T-helper 2 cell treated with Interferon-gamma antibody and Interleukin-4, amounts not matched to agents 5 μg/mL and 100 μg/mL, for 36 hours (primary cell): ENCODE data around the gene RDX.

Source experiments
- DNase-seq: peaks from one replicate; pipeline ENCODE4 v3.0.0; 2021; ENCODE audit warnings: low spot score
- H3K27ac Mint-ChIP-seq: one replicate; pipeline ENCODE4 v1.8.0; 2021; ENCODE audit warnings: mild to moderate bottlenecking, mixed read lengths
- H3K27me3 Mint-ChIP-seq: one replicate; pipeline ENCODE4 v1.8.0; 2021; ENCODE audit warnings: low read depth, mixed read lengths
- H3K36me3 Mint-ChIP-seq: one replicate; pipeline ENCODE4 v1.8.0; 2021; ENCODE audit warnings: low read depth, mixed read lengths
- H3K4me1 Mint-ChIP-seq: one replicate; pipeline ENCODE4 v1.8.0; 2021; ENCODE audit warnings: low read depth, mixed read lengths
- H3K4me3 Mint-ChIP-seq: one replicate; pipeline ENCODE4 v1.8.0; 2022; ENCODE audit warnings: mild to moderate bottlenecking, moderate library complexity, mixed read lengths
- H3K9me3 Mint-ChIP-seq: one replicate; pipeline ENCODE4 v1.8.0; 2021; ENCODE audit warnings: mixed read lengths

The RDX gene

DNA sequence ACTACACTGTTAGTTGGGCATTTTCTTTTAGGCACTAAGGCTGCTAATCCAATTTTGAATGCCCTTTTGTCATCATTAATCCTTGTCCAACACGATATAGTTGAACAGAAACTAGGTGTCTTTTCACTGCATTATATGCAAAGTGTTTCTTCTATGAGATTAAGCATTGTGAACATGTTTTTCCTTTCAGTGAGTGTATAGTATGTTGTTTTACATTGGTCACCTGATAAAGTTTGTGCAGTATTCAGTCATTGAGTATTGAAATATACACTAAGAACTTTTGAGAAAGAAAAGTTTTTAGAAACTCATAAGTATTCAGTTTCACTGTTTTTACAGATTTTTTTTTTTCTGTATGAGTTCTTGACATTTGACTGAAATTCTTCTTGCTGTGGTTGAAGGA lies 144.2 kb downstream of the RDX start:
- peaks cover 6% of the 10 kb centered on the region for H3K4me1 Mint-ChIP-seq

DNA sequence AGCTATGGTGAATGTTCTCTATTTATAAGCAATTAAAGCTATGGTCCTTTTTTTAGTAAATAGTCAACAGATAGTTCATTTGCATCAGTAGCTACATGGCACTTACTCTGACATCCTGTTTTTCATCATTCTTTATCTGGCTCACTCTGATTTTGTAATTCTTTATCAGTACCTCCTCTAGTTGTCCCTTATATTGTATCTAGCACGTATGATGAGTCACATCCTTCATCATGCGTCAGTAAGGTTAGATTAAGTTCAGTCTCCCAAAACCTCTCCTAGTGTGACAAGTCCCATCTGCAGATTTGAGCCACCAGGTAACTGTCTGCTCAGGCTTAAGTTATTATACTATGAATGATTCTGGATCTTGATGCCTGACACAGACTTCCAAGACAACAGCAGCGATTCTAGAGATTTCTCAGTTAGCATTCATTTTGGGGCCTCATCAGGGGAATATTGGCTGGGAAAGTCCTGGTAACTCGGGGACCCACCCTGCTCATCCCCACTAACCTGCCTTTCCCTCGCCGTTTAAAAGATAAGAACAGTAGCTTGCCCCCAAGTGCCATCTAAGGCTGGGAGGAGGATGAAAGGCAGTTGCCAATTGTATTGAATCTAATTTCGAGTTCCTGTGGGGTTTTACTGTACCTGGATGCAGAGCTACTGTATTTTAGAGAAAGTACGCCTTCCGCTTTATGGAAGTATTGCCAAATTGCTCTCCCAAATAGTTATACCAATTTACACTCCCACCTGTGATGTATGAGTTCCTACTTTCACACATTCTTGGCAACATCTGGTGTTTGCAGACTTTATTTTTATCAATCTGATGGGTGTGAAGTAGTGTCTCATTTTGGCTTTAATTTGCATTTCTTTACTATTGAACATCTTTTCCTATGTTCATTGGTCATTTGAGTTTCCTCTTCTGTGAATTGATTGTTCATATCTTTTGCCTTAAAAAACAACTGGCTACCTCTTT lies 147.4 kb downstream of the RDX start:
- Mint-ChIP-seq H3K9me3 (no peaks in the 10 kb centered on the region), H3K27ac (no peak overlapping the region), H3K4me3 (no peak overlapping the region), H3K36me3 (no peaks in the 10 kb centered on the region), H3K4me1 (peaks cover 6% of the 10 kb centered on the region), H3K27me3 (peaks cover 4% of the 10 kb centered on the region)
- no peak for DNase-seq

More for the DNA sequence above, 144.2 kb downstream of the RDX start:
- Mint-ChIP-seq H3K9me3 (no peaks in the 10 kb centered on the region), H3K27ac (no peak overlapping the region), H3K4me3 (no peak overlapping the region), H3K36me3 (no peaks in the 10 kb centered on the region), H3K27me3 (peaks cover 4% of the 10 kb centered on the region)
- no peak for DNase-seq

DNA sequence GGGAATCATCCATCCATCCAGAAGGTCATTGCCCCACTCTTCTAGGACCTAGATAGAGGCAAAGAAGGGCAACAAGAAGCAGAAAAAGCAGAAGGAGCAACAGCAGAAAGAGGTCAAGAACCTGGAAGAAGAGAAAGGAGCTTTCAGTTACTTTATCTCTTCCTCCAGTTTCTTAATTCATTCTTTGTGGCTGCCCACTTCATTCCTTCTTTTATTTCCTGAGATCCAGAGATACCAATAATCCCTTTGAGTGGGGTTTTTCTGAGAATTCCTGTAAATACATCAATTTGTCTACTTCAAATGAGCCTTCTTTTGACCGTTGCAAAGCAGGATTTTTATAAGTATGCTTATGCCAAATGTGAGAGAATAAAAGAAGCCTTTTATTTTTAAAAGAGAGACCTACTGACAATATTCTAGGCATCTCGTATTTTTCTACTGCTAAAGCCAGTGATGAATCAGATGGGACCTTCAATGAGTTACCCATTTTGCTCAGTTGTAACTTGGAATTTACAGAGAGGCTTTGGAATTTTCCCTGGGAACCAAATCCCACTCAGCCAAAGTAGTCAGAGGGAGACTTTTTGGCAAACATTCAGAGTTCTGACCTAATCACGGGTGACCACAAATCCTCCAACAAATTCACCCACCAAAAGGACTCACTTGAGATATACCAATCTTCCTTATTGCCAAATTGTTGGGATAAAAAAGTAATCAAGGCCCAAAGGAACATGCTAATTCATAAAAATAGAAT lies 148.3 kb downstream of the RDX start:
- peaks cover 6% of the 10 kb centered on the region for H3K4me1 Mint-ChIP-seq
- peaks cover 2% of the 10 kb centered on the region for H3K27me3 Mint-ChIP-seq
- DNase-seq: no peak

DNA sequence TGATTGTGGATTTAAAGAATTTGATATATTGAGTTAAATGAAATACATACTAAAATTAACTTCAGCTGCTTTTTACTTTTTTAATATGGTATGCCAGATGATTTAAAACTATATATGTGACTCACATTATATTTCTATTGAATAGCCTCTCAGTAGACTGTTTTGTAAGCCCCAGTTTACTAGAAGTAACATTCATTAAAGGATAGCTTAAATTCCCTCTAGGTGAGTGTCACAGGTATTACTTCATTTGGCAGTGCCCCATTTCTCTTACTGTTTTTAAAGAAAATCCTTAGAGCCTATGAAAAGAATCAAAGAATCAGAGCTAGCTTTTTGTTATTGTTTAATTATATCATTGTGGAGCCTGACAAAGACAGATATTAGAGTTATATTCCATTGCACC lies 154.6 kb downstream of the RDX start:
- Mint-ChIP-seq H3K9me3 (no peaks in the 10 kb centered on the region), H3K27me3 (peaks cover 11% of the 10 kb centered on the region), H3K4me1 (no peaks in the 10 kb centered on the region), H3K27ac (no peak overlapping the region), H3K36me3 (peaks cover 1% of the 10 kb centered on the region), H3K4me3 (no peak overlapping the region)
- DNase-seq: no peak

More for the DNA sequence above, 148.3 kb downstream of the RDX start:
- no peak overlapping the region for H3K4me3 Mint-ChIP-seq
- H3K27ac Mint-ChIP-seq: no peak overlapping the region
- no peaks in the 10 kb centered on the region for H3K9me3 Mint-ChIP-seq
- H3K36me3 Mint-ChIP-seq: no peaks in the 10 kb centered on the region

DNA sequence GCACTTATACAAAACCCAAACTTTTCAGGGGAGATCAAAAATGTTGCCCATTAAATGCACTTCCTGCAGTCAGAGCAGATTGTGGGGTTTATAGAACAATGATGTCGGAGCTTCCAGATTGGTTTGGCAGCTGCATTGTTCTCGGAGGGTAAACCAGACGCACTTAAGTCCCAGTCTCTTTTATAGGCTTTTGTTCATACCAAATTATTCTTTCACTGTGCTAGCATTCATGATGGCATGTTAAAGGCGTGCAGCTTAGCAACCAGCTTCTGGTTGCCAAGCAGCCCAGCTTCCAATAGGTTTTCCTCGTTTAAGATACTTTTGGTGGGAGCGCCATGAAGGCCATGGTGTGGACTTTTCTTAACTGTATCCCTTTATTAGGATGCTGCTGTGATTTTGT lies 162.3 kb downstream of the RDX start:
- peaks cover 15% of the 10 kb centered on the region for H3K27me3 Mint-ChIP-seq
- DNase-seq: no peak
- H3K36me3 Mint-ChIP-seq: no peaks in the 10 kb centered on the region
- H3K4me1 Mint-ChIP-seq: no peaks in the 10 kb centered on the region
- no peak overlapping the region for H3K27ac Mint-ChIP-seq
- no peak overlapping the region for H3K4me3 Mint-ChIP-seq
- H3K9me3 Mint-ChIP-seq: no peaks in the 10 kb centered on the region

DNA sequence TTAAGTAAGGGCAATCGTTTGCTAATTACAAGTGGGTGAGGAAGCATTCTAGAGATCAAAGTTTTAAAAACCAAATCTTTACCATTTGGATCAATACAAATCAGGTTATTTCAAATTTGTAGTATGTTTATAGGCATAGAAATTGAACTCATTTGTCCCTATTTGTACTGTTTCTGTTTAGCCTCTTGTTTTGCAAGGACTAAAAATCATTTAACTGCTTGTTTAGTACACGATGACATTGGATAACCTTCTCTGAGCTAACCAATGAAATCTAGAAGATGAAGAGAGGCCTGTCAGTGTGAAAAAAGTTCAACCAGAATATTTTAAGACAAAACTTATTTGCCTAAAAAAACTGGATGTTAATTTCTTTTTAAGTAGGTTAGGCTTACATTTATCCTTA lies 163.3 kb downstream of the RDX start:
- Mint-ChIP-seq H3K27me3 (peaks cover 15% of the 10 kb centered on the region), H3K27ac (no peak overlapping the region), H3K9me3 (no peaks in the 10 kb centered on the region), H3K36me3 (no peaks in the 10 kb centered on the region), H3K4me3 (no peak overlapping the region), H3K4me1 (no peaks in the 10 kb centered on the region)
- no peak for DNase-seq

DNA sequence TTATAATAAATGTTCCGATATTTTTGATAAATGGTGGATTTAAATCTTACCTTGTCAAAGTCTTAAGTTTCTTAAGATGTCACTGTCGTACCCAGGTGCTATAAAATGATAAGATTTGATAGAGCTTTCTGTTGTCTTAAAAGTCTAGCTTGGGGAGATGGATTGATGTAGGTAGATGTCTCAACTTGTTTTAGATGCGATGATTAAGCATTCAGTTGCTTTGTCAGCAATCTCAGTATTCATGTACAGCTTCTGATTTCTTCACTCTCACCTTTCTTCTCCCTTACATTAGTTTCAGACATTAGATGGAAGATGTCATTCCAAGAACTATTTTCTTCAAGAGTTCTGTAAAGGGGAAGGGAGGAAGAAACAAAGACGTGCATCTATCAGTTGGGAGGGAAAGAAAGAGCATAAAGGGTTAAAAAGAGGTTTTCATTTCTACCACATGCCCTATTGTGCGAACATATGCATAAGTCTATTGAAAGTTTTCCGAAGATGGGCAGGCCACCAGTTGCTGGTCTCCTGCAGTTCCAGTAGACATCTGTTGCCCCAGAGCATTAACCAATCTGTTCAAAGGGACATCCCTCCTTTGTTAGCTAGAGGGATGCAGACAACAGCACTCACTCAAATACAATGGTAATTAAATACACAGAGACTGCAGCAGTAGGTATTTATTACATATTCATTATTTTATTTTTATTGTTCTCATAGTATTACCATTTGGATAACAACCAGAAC lies 164.9 kb downstream of the RDX start:
- no peaks in the 10 kb centered on the region for H3K9me3 Mint-ChIP-seq
- no peak overlapping the region for H3K27ac Mint-ChIP-seq
- no peaks in the 10 kb centered on the region for H3K4me1 Mint-ChIP-seq
- peaks cover 15% of the 10 kb centered on the region for H3K27me3 Mint-ChIP-seq
- DNase-seq: no peak
- no peak overlapping the region for H3K4me3 Mint-ChIP-seq
- H3K36me3 Mint-ChIP-seq: no peaks in the 10 kb centered on the region

DNA sequence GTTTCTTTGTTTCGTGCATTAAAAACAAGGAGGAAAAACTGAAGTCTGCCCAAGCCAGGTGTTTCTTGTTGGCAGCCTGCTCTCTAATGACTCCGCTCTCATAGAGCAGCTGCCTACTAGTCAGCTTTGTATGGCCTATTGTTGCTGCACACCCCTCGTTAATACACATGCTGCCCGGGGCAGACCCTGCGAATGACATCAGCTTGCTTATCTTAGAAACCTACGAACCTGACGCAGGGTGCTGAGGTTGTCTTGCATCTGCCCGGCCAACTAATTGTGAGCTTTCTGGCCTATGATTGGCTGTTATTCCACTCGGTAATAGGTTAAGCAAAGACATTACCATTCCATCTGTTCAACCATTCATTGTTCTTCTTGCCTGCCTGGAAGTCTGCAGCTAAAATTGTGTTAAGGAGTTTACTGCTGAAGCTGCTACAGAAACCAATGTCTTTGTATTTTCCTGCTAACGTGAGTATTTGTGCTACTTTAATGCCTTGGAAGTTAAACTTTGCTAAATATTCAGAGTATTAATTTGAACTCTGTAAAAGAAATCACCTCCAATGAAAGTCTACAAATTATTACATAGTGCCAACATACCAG lies 165.7 kb downstream of the RDX start:
- Mint-ChIP-seq H3K27ac (no peak overlapping the region), H3K27me3 (peaks cover 10% of the 10 kb centered on the region), H3K36me3 (no peaks in the 10 kb centered on the region), H3K9me3 (no peaks in the 10 kb centered on the region), H3K4me1 (no peaks in the 10 kb centered on the region), H3K4me3 (no peak overlapping the region)
- DNase-seq: no peak

DNA sequence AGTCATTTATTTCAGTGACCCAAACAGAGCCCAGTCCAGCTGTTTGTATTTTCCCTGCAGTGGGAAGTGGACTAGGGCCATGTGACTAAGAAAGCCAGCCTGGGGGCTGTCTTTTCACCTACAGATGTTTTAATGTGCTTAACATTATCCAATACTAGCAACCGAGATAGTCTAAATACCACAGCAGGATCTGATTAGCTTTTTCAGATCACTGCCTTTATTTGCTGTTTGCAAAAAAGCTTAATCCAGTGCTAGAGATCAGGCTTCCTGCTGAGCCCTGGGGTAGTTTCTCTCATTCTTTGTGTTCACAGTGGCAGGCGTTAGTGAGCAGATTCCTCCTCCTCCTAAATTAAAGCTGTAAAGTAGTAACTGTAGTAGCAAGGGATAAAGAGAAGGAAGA lies 168.3 kb downstream of the RDX start:
- Mint-ChIP-seq H3K27ac (no peak overlapping the region), H3K4me3 (no peak overlapping the region), H3K9me3 (no peaks in the 10 kb centered on the region), H3K27me3 (peaks cover 17% of the 10 kb centered on the region), H3K4me1 (no peaks in the 10 kb centered on the region), H3K36me3 (no peaks in the 10 kb centered on the region)
- DNase-seq: no peak

DNA sequence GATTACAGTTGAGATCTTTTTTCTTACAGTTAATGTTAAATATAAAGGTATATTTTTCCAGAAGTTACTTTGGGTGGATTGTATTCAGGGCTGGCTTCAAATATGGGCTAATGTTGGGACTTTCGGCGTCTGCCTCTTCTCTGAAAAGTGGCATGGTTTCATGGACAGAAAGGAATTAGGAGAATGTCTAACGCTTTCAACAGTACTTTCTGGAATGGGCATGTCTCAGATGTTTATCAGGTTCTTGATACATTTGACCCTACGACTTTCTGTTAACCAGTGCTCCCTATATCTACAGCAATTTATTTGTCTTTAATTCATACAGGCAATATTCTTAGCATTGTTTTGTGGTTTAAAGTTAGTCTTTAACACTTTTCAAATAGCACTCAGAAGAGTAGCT lies 169.5 kb downstream of the RDX start:
- no peaks in the 10 kb centered on the region for H3K36me3 Mint-ChIP-seq
- H3K4me1 Mint-ChIP-seq: no peaks in the 10 kb centered on the region
- H3K9me3 Mint-ChIP-seq: no peaks in the 10 kb centered on the region
- peaks cover 17% of the 10 kb centered on the region for H3K27me3 Mint-ChIP-seq
- H3K4me3 Mint-ChIP-seq: no peak overlapping the region
- no peak for DNase-seq
- H3K27ac Mint-ChIP-seq: no peak overlapping the region

DNA sequence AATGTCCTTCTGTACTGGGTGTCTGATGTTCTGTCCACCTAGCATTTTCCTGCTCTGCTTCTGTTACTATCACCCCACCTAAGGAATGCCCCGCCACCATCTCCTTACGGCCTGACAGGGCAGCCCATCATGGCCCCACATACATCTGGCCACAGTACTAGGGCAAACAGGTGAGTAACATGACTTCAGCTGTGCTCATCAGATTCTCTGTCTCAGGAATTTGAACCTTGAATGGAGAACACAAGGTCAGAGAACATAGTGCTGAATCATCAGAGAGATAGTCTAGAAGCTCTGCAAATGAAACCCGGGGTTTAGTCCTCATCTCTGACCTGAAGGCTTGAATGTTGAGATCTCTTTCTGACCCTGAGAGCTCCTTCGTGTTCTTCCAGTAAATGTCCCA lies 170.8 kb downstream of the RDX start:
- H3K36me3 Mint-ChIP-seq: no peaks in the 10 kb centered on the region
- H3K27me3 Mint-ChIP-seq: peaks cover 12% of the 10 kb centered on the region
- H3K4me3 Mint-ChIP-seq: no peak overlapping the region
- no peak for DNase-seq
- H3K4me1 Mint-ChIP-seq: no peaks in the 10 kb centered on the region
- no peaks in the 10 kb centered on the region for H3K9me3 Mint-ChIP-seq
- no peak overlapping the region for H3K27ac Mint-ChIP-seq
